IMR-90 (cell line): ENCODE data around the gene TFE3. TPM values are rescaled to one million over a fixed set of nuclear protein-coding genes. Genes with fewer than 3 reads are reported as not detected.
A peak's percentile ranks its signal among the peaks of the same experiment; 100 is the strongest.

Source experiments
- ATAC-seq: fragments of 200-7000 bp; cut with Tn5 transposase; 2 replicates; pipeline ENCODE4 v1.9.1; 2020; ENCODE audit warnings: low read depth, mild to moderate bottlenecking, moderate library complexity
- BruUV-seq: library from RNA; stranded (reverse); fragments of 400-500 nt; replicated peaks from 2 replicates; lab custom pipeline; 2021; lab: Mats Ljungman, UMichigan
- CTCF ChIA-PET: fragments of 300-600 bp; formaldehyde crosslinking; extraction: SDS; loops from one replicate; lab custom pipeline; 2021; ENCODE audit warnings: antibody characterized with exemption; lab: Yijun Ruan, JAX
- POLR2A ChIA-PET: fragments of 300-600 bp; sonication (Branson Sonifier 250); formaldehyde crosslinking; loops from one replicate; lab custom pipeline; 2022; ENCODE audit warnings: antibody characterized with exemption; ENCODE audit not compliant: unreplicated experiment; lab: Charles Lee
- DNase-seq: peaks from one replicate; pipeline ENCODE4 v3.0.0; 2013
- H2AFZ ChIP-seq: replicated peaks from 2 replicates; pipeline ENCODE3; 2013; ENCODE audit warnings: low read length, mild to moderate bottlenecking; ENCODE audit not compliant: poor library complexity
- H2AK5ac ChIP-seq: 2 replicates; pipeline ENCODE4 v1.6.1; 2013; ENCODE audit warnings: low read depth, low read length, inconsistent platforms
- H2AK9ac ChIP-seq: replicated peaks from 2 replicates; pipeline ENCODE3; 2013; ENCODE audit warnings: mild to moderate bottlenecking, low read depth, low read length, moderate library complexity; ENCODE audit not compliant: poor library complexity
- H2BK120ac ChIP-seq: 2 replicates; pipeline ENCODE4 v1.6.1; 2013; ENCODE audit warnings: low read depth, low read length, inconsistent platforms
- H2BK15ac ChIP-seq: 3 replicates; pipeline ENCODE4 v1.6.1; 2013; ENCODE audit warnings: low read depth, low read length, inconsistent platforms
- H2BK20ac ChIP-seq: 2 replicates; pipeline ENCODE4 v1.6.1; 2013; ENCODE audit warnings: low read depth, mild to moderate bottlenecking, inconsistent platforms, low read length, moderate library complexity
- H2BK5ac ChIP-seq: 2 replicates; pipeline ENCODE4 v1.6.1; 2013; ENCODE audit warnings: mild to moderate bottlenecking, low read depth, low read length, inconsistent platforms; ENCODE audit not compliant: poor library complexity, severe bottlenecking
- H3K14ac ChIP-seq: replicated peaks from 2 replicates; pipeline ENCODE4 v1.6.1; 2013; ENCODE audit warnings: low read depth, low read length, inconsistent platforms
- H3K18ac ChIP-seq: 2 replicates; pipeline ENCODE4 v1.6.1; 2013; ENCODE audit warnings: low read depth, low read length, control low read depth
- H3K23ac ChIP-seq: 2 replicates; pipeline ENCODE4 v1.6.1; 2013; ENCODE audit warnings: low read depth, low read length, inconsistent platforms
- H3K27ac ChIP-seq: 2 replicates; pipeline ENCODE4 v1.5.1; 2013; ENCODE audit warnings: mild to moderate bottlenecking, control low read depth, low read length; ENCODE audit not compliant: insufficient read depth
- H3K27me3 ChIP-seq: 2 replicates; pipeline ENCODE4 v1.6.1; 2013; ENCODE audit warnings: low read length; ENCODE audit not compliant: control insufficient read depth, insufficient read depth
- H3K36me3 ChIP-seq: 2 replicates; pipeline ENCODE4 v1.6.1; 2013; ENCODE audit warnings: low read length, mixed read lengths; ENCODE audit not compliant: control insufficient read depth, insufficient read depth
- H3K4ac ChIP-seq: 2 replicates; pipeline ENCODE4 v1.6.1; 2013; ENCODE audit warnings: low read depth, low read length, inconsistent platforms
- H3K4me1 ChIP-seq: 2 replicates; pipeline ENCODE4 v1.6.1; 2013; ENCODE audit warnings: low read length, mixed read lengths; ENCODE audit not compliant: control insufficient read depth, insufficient read depth
- H3K4me2 ChIP-seq: 2 replicates; pipeline ENCODE4 v1.6.1; 2013; ENCODE audit warnings: low read depth, mild to moderate bottlenecking, control low read depth, low read length, moderate library complexity
- H3K4me3 ChIP-seq: 2 replicates; pipeline ENCODE4 v1.5.1; 2013; ENCODE audit warnings: low read depth, mild to moderate bottlenecking, control low read depth, low read length, moderate library complexity; ENCODE audit not compliant: insufficient read depth
- H3K56ac ChIP-seq: 2 replicates; pipeline ENCODE4 v1.6.1; 2013; ENCODE audit warnings: low read length, inconsistent platforms; ENCODE audit not compliant: insufficient read depth; ENCODE audit errors: extremely low read depth
- H3K79me1 ChIP-seq, 2 experiments: 2 replicates each; pipeline ENCODE4 v1.6.1; 2013; ENCODE audit warnings: low read length in 2 of 2, inconsistent platforms in 1 of 2, low read depth in 1 of 2
- H3K9ac ChIP-seq: 2 replicates; pipeline ENCODE4 v1.6.1; 2013; ENCODE audit warnings: low read depth, low read length, control low read depth
- H3K9me1 ChIP-seq: 2 replicates; pipeline ENCODE4 v1.6.1; 2013; ENCODE audit warnings: low read length, inconsistent platforms; ENCODE audit not compliant: insufficient read depth
- H3K9me3 ChIP-seq: 2 replicates; pipeline ENCODE4 v1.6.1; 2013; ENCODE audit warnings: low read length; ENCODE audit not compliant: control insufficient read depth, insufficient read depth
- H4K20me1 ChIP-seq: 2 replicates; pipeline ENCODE4 v1.6.1; 2013; ENCODE audit warnings: low read length, inconsistent platforms; ENCODE audit not compliant: insufficient read depth
- H4K5ac ChIP-seq: 2 replicates; pipeline ENCODE4 v1.6.1; 2013; ENCODE audit warnings: mild to moderate bottlenecking, low read depth, low read length, control low read depth
- H4K8ac ChIP-seq, 2 experiments: 2 replicates each; pipeline ENCODE4 v1.6.1; 2013; ENCODE audit warnings: low read depth in 2 of 2, low read length in 2 of 2, control low read depth in 1 of 2, inconsistent platforms in 1 of 2
- H4K91ac ChIP-seq: 2 replicates; pipeline ENCODE4 v1.6.1; 2013; ENCODE audit warnings: low read depth, low read length, inconsistent platforms; ENCODE audit not compliant: insufficient read depth
- BHLHE40 ChIP-seq: fragments of 150-350 bp; IDR thresholded peaks from 2 replicates; pipeline ENCODE4 v1.6.1; 2016; ENCODE audit warnings: mild to moderate bottlenecking, low read depth, low read length
- CEBPB ChIP-seq: IDR thresholded peaks from 2 replicates; pipeline ENCODE4 v1.6.1; 2012; ENCODE audit warnings: low read depth, low read length, improper control_type of control experiment
- CHD1 ChIP-seq: IDR thresholded peaks from 2 replicates; pipeline ENCODE4 v1.6.1; 2012; ENCODE audit warnings: low read depth, low read length, improper control_type of control experiment
- FOS ChIP-seq: fragments of 150-350 bp; IDR thresholded peaks from 2 replicates; pipeline ENCODE4 v1.6.1; 2016; ENCODE audit warnings: low read depth, low read length
- MAFK ChIP-seq: IDR thresholded peaks from 2 replicates; pipeline ENCODE4 v1.6.1; 2012; ENCODE audit warnings: low read depth, low read length, improper control_type of control experiment
- MAZ ChIP-seq: IDR thresholded peaks from 2 replicates; pipeline ENCODE4 v1.6.1; 2012; ENCODE audit warnings: low read depth, mild to moderate bottlenecking, low read length, improper control_type of control experiment, moderate library complexity, borderline replicate concordance
- MXI1 ChIP-seq: IDR thresholded peaks from 2 replicates; pipeline ENCODE4 v1.6.1; 2012; ENCODE audit warnings: low read depth, mild to moderate bottlenecking, low read length, moderate library complexity, borderline replicate concordance
- RAD21 ChIP-seq: IDR thresholded peaks from 2 replicates; pipeline ENCODE4 v1.6.1; 2012; ENCODE audit warnings: low read length, improper control_type of control experiment
- RCOR1 ChIP-seq: IDR thresholded peaks from 2 replicates; pipeline ENCODE4 v1.6.1; 2012; ENCODE audit warnings: mild to moderate bottlenecking, low read length, improper control_type of control experiment; ENCODE audit not compliant: insufficient replicate concordance
- RFX5 ChIP-seq: IDR thresholded peaks from 2 replicates; pipeline ENCODE4 v1.8.0; 2012; ENCODE audit warnings: low read depth, mild to moderate bottlenecking, low read length, moderate library complexity
- SMC3 ChIP-seq: fragments of 150-350 bp; IDR thresholded peaks from 2 replicates; pipeline ENCODE4 v1.6.1; 2016; ENCODE audit warnings: low read depth, mild to moderate bottlenecking, antibody characterized with exemption, low read length, moderate library complexity
- WGBS, 2 experiments: methylation state at CpG; one replicate each; pipeline versions ENCODE4 v1.1.5 to v1.1.7; 2013; ENCODE audit warnings: missing lambda C conversion rate in 2 of 2; ENCODE audit not compliant: insufficient read length in 1 of 2; ENCODE audit errors: extremely low coverage in 2 of 2; 5-methylcytosine and 5-hydroxymethylcytosine counted together
- dilution Hi-C: fragments of 300-500 bp; cut with HindIII; formaldehyde crosslinking; loops from one replicate; pipeline ENCODE4 v1.14.3; 2018; ENCODE audit warnings: low sequenced_read_pairs; ENCODE audit not compliant: unreplicated experiment
- in situ Hi-C: fragments of 300-500 bp; cut with MboI; formaldehyde crosslinking; loops from 3 replicates; pipeline ENCODE4 v1.14.3; 2019; ENCODE audit warnings: low sequenced_read_pairs, inconsistent platforms, mixed read lengths
- intact Hi-C: fragments of 100-400 bp; cut with micrococcal nuclease; formaldehyde crosslinking; loops from 2 replicates; pipeline ENCODE4 v1.10.0; 2022
- polyA plus RNA-seq, 3 experiments: library from polyadenylated mRNA; depleted of rRNA; stranded (reverse); fragments of >200 nt; gene quantifications; 2 replicates each; pipeline ENCODE4 v1.2.3, GENCODE V29; 2012; ENCODE audit warnings: low replicate concordance in 1 of 3
- total RNA-seq: library from RNA; depleted of rRNA; stranded (reverse); fragments of >200 nt; gene quantifications from 2 replicates; pipeline ENCODE4 v1.2.3, GENCODE V29; 2012
- TF ChIP-seq, protein P1 (sequence below): fragments of 150-350 bp; IDR thresholded peaks from 2 replicates; pipeline ENCODE4 v1.6.1; 2016; ENCODE audit warnings: low read depth, mild to moderate bottlenecking, low read length, moderate library complexity, borderline replicate concordance
- TF ChIP-seq, protein P2 (sequence below): fragments of 150-350 bp; IDR thresholded peaks from 2 replicates; pipeline ENCODE4 v1.6.1; 2017; ENCODE audit warnings: mild to moderate bottlenecking, antibody characterized with exemption, low read length, low read depth
- TF ChIP-seq, protein P3 (sequence below): conservative IDR thresholded peaks from 2 replicates; pipeline ENCODE4 v1.5.1; 2012; ENCODE audit warnings: mild to moderate bottlenecking, low read depth, low read length, improper control_type of control experiment

The TFE3 gene
- total and polyA plus RNA-seq, 2 of the 4 experiments (the other 2 are of a cell fraction), result 24.4 to 40.5 TPM

DNA sequence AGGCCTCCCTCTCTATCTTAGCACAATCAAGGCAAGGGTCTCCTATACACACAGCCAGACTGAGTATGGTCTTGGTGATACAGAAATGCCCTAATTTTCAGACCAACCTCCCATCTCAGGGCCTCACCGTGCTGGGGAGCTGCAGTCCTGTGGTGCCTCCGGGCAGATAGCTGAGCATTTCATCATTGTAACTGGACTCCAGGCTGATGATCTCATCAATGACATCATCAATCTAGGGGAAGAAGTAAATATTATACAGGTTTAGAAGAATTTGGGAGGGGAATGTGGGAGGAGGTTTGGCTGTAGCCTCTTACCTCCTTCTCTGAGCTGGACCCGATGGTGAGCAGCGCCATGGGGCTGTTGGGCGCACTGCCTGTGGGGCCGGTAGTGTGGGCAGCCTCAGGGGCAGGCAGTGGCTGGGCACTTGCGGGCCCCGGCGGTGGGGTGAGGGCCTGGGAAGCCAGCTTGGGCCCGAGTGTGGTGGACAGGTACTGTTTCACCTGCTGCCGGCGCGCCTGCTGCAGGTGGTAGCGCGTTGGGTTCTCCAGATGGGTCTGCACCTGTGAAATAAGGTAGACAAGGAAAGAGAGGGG lies 5.2 kb downstream of the TFE3 start:
- Histone ChIP-seq H3K14ac (no peak overlapping the region), H3K79me1 (peaks cover 5 to 44% of the 10 kb centered on the region in 2 experiments), H3K4ac (peak overlapping the region; percentile 99), H2BK20ac (no peak overlapping the region), H4K20me1 (peaks cover 4% of the 10 kb centered on the region; the same call in 1 of the 2 replicates), H3K18ac (peak overlapping the region; percentile 70; the same call in 1 of the 2 replicates), H2BK15ac (no peak overlapping the region; the same call in 2 of the 3 replicates), H4K8ac (peak overlapping the region in 1 of 2 experiments; percentile 41; a peak in 1 of 4 replicates), H3K36me3 (peaks cover 50% of the 10 kb centered on the region), H2BK120ac (no peak overlapping the region), H2AFZ (no peak overlapping the region), H3K4me1 (peaks cover 17% of the 10 kb centered on the region), H2AK5ac (peak overlapping the region; percentile 34), H3K4me2 (peak overlapping the region; percentile 19; the same call in 1 of the 2 replicates), H3K27ac (peak overlapping the region; percentile 99), H3K9me1 (no peaks in the 10 kb centered on the region), H3K4me3 (no peak overlapping the region), H3K27me3 (no peaks in the 10 kb centered on the region), H4K91ac (no peak overlapping the region; the same call in 1 of the 2 replicates), H4K5ac (peak overlapping the region; percentile 67; the same call in 1 of the 2 replicates), H3K56ac (no peak overlapping the region), H2AK9ac (no peak overlapping the region), H3K9me3 (no peaks in the 10 kb centered on the region), H2BK5ac (peak overlapping the region; percentile 74), H3K9ac (no peak overlapping the region), H3K23ac (no peak overlapping the region)
- 73% methylated on average over 3 of the region's 15 CpGs; no CpG with 5 or more reads in 1 of the 2 experiments for WGBS, 2 experiments
- dilution Hi-C loops, result no loop called here
- DNase-seq, result peak; percentile 81
- in situ Hi-C loops, result no loop called here
- intact Hi-C loops, result no loop called here
- BruUV-seq, result no TSS peak
- no peak for ATAC-seq
- ChIA-PET CTCF (no interaction called here), POLR2A (no interaction called here)
- no peak for TF ChIP-seq SMC3
- TF ChIP-seq, protein P1, sequence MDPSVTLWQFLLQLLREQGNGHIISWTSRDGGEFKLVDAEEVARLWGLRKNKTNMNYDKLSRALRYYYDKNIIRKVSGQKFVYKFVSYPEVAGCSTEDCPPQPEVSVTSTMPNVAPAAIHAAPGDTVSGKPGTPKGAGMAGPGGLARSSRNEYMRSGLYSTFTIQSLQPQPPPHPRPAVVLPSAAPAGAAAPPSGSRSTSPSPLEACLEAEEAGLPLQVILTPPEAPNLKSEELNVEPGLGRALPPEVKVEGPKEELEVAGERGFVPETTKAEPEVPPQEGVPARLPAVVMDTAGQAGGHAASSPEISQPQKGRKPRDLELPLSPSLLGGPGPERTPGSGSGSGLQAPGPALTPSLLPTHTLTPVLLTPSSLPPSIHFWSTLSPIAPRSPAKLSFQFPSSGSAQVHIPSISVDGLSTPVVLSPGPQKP, result no peak
- no peak for TF ChIP-seq MAZ
- TF ChIP-seq, protein P2, sequence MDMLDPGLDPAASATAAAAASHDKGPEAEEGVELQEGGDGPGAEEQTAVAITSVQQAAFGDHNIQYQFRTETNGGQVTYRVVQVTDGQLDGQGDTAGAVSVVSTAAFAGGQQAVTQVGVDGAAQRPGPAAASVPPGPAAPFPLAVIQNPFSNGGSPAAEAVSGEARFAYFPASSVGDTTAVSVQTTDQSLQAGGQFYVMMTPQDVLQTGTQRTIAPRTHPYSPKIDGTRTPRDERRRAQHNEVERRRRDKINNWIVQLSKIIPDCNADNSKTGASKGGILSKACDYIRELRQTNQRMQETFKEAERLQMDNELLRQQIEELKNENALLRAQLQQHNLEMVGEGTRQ, result no peak
- no peak for TF ChIP-seq BHLHE40
- TF ChIP-seq MAFK, result no peak
- TF ChIP-seq CHD1, result no peak
- 0 out of 2 replicates have a peak, but pooled peaks have one; percentile 7 for TF ChIP-seq FOS
- peak; percentile 64 for TF ChIP-seq CEBPB
- TF ChIP-seq, protein P3, sequence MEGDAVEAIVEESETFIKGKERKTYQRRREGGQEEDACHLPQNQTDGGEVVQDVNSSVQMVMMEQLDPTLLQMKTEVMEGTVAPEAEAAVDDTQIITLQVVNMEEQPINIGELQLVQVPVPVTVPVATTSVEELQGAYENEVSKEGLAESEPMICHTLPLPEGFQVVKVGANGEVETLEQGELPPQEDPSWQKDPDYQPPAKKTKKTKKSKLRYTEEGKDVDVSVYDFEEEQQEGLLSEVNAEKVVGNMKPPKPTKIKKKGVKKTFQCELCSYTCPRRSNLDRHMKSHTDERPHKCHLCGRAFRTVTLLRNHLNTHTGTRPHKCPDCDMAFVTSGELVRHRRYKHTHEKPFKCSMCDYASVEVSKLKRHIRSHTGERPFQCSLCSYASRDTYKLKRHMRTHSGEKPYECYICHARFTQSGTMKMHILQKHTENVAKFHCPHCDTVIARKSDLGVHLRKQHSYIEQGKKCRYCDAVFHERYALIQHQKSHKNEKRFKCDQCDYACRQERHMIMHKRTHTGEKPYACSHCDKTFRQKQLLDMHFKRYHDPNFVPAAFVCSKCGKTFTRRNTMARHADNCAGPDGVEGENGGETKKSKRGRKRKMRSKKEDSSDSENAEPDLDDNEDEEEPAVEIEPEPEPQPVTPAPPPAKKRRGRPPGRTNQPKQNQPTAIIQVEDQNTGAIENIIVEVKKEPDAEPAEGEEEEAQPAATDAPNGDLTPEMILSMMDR, result no peak
- no peak for TF ChIP-seq RFX5
- TF ChIP-seq RAD21, result no peak
- no peak for TF ChIP-seq RCOR1
- no peak for TF ChIP-seq MXI1
